Brain microvascular endothelial cell (primary cell): Measurements from ENCODE around the gene KASH5.
"Not testable (repeated sequence)": the region's sequence is repeated elsewhere in the genome, so short reads cannot be mapped to it uniquely, and the experiment has no call there.

Experiments
- DNase-seq: peaks from one replicate; pipeline ENCODE4 v3.0.0-alpha.2; 2020
- H3K27ac ChIP-seq: fragments of 250-450 bp; sonication (Bioruptor Pico); 2 replicates; pipeline ENCODE4 v1.5.1; 2020; ENCODE audit warnings: mild to moderate bottlenecking, moderate library complexity
- H3K27me3 ChIP-seq: fragments of 250-450 bp; sonication (Bioruptor Pico); replicated peaks from 2 replicates; pipeline ENCODE4 v1.5.1; 2020; ENCODE audit warnings: mild to moderate bottlenecking
- H3K36me3 ChIP-seq: fragments of 250-450 bp; sonication (Bioruptor Pico); replicated peaks from 2 replicates; pipeline ENCODE4 v1.5.1; 2020; ENCODE audit warnings: mild to moderate bottlenecking
- H3K4me3 ChIP-seq: 2 replicates; pipeline ENCODE4 v1.5.1; 2011; ENCODE audit warnings: low read depth, mild to moderate bottlenecking, control low read depth, low read length, moderate library complexity
- in situ Hi-C: cut with HindIII; loops from 2 replicates; pipeline ENCODE4 v1.10.0; 2017; ENCODE audit warnings: low sequenced_read_pairs, low pct_ligation_motif_present
- TF ChIP-seq, protein P1 (sequence below): IDR thresholded peaks from 2 replicates; pipeline ENCODE4 v1.5.1; 2011; ENCODE audit warnings: low read depth, mild to moderate bottlenecking, moderate library complexity, low read length, control low read depth, inconsistent platforms; ENCODE audit errors: missing control alignments

KASH5 gene

DNA sequence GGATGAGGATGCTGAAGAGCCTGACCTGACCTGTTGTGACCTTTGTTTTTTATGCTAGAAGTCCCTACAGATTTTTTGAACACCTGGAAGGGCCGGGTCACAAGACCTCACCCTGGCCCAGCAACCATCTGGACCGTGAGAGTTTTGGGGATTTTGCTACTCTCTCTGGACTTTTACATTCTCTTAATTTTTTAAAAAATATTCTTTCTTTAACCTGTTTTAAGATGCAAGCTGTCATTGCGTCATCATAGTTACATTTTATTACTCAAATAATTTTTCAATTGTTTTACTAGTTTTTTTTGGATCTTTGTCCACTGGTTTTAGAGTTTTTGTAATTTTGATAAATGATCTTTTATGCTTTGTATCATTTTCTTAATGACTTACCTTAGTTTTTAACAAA is 16.9 kb upstream of the KASH5 start:
- Histone ChIP-seq H3K4me3 (no peak overlapping the region), H3K27me3 (peaks cover 3% of the 10 kb centered on the region), H3K36me3 (no peaks in the 10 kb centered on the region), H3K27ac (no peak overlapping the region)
- TF ChIP-seq, protein P1, sequence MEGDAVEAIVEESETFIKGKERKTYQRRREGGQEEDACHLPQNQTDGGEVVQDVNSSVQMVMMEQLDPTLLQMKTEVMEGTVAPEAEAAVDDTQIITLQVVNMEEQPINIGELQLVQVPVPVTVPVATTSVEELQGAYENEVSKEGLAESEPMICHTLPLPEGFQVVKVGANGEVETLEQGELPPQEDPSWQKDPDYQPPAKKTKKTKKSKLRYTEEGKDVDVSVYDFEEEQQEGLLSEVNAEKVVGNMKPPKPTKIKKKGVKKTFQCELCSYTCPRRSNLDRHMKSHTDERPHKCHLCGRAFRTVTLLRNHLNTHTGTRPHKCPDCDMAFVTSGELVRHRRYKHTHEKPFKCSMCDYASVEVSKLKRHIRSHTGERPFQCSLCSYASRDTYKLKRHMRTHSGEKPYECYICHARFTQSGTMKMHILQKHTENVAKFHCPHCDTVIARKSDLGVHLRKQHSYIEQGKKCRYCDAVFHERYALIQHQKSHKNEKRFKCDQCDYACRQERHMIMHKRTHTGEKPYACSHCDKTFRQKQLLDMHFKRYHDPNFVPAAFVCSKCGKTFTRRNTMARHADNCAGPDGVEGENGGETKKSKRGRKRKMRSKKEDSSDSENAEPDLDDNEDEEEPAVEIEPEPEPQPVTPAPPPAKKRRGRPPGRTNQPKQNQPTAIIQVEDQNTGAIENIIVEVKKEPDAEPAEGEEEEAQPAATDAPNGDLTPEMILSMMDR, result no peak
- in situ Hi-C loops, result no loop called here
- DNase-seq, result no peak

DNA sequence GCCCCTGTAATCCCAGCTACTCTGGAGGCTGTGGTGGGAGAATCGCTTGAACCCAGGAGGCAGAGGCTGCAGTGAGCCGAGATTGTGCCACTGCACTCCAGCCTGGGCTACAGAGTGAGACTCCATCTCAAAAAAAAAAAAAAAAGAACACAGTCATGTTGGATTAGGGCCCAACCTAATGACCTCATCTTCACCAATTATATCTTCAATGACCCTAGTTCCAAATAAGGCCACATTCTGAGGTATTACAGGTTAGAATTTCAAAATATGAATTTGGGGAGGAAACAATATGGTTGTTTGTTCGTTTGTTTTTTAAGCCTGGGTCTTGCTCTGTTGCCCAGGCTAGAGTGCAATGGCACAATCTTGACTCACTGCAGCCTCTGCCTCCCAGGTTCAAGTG is 14.9 kb upstream of the KASH5 start:
- H3K36me3 ChIP-seq, H3K27me3 ChIP-seq, DNase-seq, H3K4me3 ChIP-seq, H3K27ac ChIP-seq, in situ Hi-C loops: not testable (repeated sequence)

DNA sequence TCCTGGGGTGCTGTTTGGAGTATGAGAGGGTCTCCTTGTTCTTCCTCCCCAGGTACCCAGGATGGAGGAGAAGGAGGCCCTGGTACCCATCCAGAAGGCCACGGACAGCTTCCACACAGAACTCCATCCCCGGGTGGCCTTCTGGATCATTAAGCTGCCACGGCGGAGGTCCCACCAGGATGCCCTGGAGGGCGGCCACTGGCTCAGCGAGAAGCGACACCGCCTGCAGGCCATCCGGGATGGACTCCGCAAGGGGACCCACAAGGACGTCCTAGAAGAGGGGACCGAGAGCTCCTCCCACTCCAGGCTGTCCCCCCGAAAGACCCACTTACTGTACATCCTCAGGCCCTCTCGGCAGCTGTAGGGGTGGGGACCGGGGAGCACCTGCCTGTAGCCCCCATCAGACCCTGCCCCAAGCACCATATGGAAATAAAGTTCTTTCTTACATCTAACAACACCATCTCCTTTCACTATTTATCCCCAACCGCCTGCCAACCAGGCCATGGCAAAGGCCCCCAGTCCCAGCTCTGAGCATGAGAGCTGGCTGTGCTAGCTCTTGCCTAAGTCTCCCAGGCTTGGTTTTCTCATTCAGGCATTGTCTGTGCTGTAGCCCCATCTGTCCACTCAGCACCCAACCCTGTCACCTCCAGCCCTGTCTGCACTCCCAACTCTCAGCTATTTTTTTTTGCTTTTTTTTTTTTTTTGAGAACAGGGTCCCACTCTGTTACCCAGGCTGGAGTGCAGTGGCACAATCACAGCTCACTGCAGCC is 13.2 kb upstream of the KASH5 start:
- H3K4me3 ChIP-seq, result no peak overlapping the region
- TF ChIP-seq, protein P1, result no peak

DNA sequence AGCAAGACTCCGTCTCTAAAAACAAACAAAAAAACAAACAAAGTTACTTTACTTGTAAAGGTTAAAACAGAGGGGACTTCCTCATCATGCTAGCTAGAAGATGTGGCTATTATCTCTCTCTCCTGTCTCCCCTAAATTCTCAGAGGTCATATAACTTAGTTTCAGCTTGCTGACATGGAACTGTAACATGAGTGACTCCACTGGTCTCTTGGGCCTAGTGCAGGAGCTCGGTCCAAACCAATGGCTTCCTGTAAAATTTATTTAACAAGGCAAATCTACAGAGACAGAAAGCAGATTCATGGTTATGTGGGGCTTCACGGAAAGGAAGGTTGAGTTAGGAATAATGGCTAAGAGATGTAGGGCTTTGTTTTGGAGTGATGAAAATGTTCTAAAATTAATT is 9.5 kb upstream of the KASH5 start:
- no peak for DNase-seq
- Histone ChIP-seq H3K27me3 (peaks cover 3% of the 10 kb centered on the region), H3K27ac (no peak overlapping the region), H3K4me3 (no peak overlapping the region), H3K36me3 (no peaks in the 10 kb centered on the region)
- TF ChIP-seq, protein P1, result no peak
- in situ Hi-C loops, result no loop called here

More for the DNA sequence above, 13.2 kb upstream of the KASH5 start:
- H3K27me3 ChIP-seq, result peaks cover 3% of the 10 kb centered on the region
- H3K36me3 ChIP-seq, result no peaks in the 10 kb centered on the region
- in situ Hi-C loops, result no loop called here
- DNase-seq, result no peak
- no peak overlapping the region for H3K27ac ChIP-seq

DNA sequence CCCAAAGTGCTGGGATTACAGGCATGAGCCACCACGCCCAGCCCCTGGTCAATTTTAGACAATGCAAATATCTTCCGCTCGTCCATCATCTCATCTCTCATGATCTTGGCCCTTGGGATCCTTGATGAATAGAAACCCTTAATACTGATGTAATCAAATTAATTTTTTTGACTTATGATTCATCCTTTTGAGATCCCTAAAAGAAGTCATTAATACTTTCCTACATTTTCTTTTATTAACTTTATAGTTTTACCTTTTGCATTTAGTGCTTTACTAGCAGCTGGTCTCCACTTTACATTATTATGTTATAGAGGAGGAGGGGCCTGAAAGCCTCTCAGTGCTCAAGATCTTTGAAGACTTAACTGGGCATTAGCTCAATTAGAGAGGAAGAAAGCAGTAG is 7.7 kb upstream of the KASH5 start:
- TF ChIP-seq, protein P1, result no peak
- Histone ChIP-seq H3K4me3 (no peak overlapping the region), H3K27me3 (peaks cover 3% of the 10 kb centered on the region), H3K27ac (no peak overlapping the region), H3K36me3 (no peaks in the 10 kb centered on the region)
- DNase-seq, result no peak
- in situ Hi-C loops, result no loop called here

DNA sequence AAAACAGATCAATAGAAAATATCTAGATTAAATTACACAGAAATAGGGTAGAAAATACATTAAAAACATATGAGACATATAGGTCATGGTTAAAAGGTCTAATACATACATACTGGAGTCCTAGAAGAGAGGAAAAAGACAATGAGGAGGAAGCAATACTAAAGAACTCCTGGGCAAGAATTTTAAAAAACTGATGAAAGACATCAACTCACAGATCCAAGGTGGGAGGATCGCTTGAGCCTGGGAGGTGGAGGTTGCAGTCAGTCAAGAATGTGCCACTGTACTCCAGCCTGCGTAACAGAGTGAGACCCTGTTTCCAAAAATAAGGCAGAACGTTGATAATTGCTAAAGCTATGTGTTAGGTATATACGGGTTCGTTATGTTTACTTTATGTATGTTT is 5.4 kb upstream of the KASH5 start:
- Histone ChIP-seq H3K36me3 (no peaks in the 10 kb centered on the region), H3K4me3 (no peak overlapping the region), H3K27me3 (no peaks in the 10 kb centered on the region), H3K27ac (no peak overlapping the region)
- DNase-seq, result no peak
- in situ Hi-C loops, result no loop called here
- TF ChIP-seq, protein P1, result no peak
